H1 (cell line): ENCODE measurements around the gene ANO2. TPM values are rescaled to one million over a fixed set of nuclear protein-coding genes. Genes with fewer than 3 reads are reported as not detected.

ENCODE experiments used
- KDM1A ChIP-seq: fragments of 200-600, 300-600 bp; sonication (generic); IDR thresholded peaks from 2 replicates; pipeline ENCODE4 v1.7.1; 2016; ENCODE audit warnings: mild to moderate bottlenecking, low read length, borderline replicate concordance
- PHF8 ChIP-seq: fragments of 200-600 bp; sonication (generic); conservative IDR thresholded peaks from 2 replicates; pipeline ENCODE4 v1.7.1; 2012; ENCODE audit warnings: low read depth, mild to moderate bottlenecking, inconsistent platforms, low read length, moderate library complexity
- POLR2A ChIP-seq, 2 experiments: IDR thresholded peaks; 1 replicate in 1 of 2; 2 replicates in 1 of 2; pipeline ENCODE4 v1.6.1; 2011; ENCODE audit warnings: low read depth in 2 of 2, low read length in 2 of 2, mild to moderate bottlenecking in 2 of 2; ENCODE audit errors: control extremely low read depth in 1 of 2
- polyA plus RNA-seq, 7 experiments: library from polyadenylated mRNA; depleted of rRNA in 3 of 7; stranded (reverse) in 5 of 7; unstranded in 2 of 7; fragments of >200 nt in 5 of 7; fragments of 200-250 nt in 2 of 7; gene quantifications; 1 replicate in 5 of 7; 2 replicates in 1 of 7; 4 replicates in 1 of 7; pipeline versions ENCODE4 v1.2.1 to v1.2.3, GENCODE V29; 2011 to 2013; ENCODE audit warnings: missing spikeins in 2 of 7, mixed read lengths in 2 of 7
- total RNA-seq: library from RNA; stranded (reverse); fragmentation: NEBNext Ultra II Directional; extraction: Animal tissue kit (Norgen Biotek cat#: 25700); gene quantifications from 2 replicates; pipeline ENCODE4 v1.2.1, GENCODE V29; 2021
- TF ChIP-seq, protein P1 (sequence below), 3 experiments: IDR thresholded peaks; 1 replicate in 2 of 3; 2 replicates in 1 of 3; pipeline versions ENCODE4 v1.5.1 to v1.6.1; 2011; ENCODE audit warnings: low read length in 3 of 3, mild to moderate bottlenecking in 3 of 3, inconsistent platforms in 2 of 3, low read depth in 1 of 3, moderate library complexity in 1 of 3; ENCODE audit not compliant: insufficient read depth in 1 of 3; ENCODE audit errors: control extremely low read depth in 1 of 3

The ANO2 gene
- total and polyA plus RNA-seq, 2 of the 8 experiments (the other 6 are each of a cell fraction or from before 2014, with no cell fraction given), result 1.9 to 5.5 TPM

DNA sequence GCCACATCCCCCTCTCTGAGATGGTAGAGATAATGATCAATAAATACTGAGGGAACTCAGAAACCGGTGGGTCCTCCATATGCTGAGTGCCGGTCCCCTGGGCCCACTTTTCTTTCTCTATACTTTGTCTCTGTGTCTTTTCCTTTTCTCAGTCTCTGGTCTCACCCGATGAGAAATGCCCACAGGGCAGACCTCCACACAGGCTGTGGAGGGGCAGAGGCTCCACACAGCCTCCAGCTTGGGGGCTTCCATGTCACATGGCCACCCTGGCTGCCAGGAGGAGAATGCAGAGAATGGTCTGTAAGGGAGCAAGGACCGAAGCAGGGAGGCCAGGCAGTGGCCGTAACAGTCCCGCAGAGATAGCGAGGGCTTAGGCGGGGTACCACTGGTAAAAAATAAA, 407.3 kb downstream of the ANO2 start (continued):
- TF ChIP-seq PHF8 (no peak), POLR2A (IDR thresholded peaks at IDR 0.05; ENCODE audit: control extremely low read depth in 1 of 2, low read depth in 2 of 2, low read length in 2 of 2) (no peak), KDM1A (no peak)
- TF ChIP-seq, protein P1, sequence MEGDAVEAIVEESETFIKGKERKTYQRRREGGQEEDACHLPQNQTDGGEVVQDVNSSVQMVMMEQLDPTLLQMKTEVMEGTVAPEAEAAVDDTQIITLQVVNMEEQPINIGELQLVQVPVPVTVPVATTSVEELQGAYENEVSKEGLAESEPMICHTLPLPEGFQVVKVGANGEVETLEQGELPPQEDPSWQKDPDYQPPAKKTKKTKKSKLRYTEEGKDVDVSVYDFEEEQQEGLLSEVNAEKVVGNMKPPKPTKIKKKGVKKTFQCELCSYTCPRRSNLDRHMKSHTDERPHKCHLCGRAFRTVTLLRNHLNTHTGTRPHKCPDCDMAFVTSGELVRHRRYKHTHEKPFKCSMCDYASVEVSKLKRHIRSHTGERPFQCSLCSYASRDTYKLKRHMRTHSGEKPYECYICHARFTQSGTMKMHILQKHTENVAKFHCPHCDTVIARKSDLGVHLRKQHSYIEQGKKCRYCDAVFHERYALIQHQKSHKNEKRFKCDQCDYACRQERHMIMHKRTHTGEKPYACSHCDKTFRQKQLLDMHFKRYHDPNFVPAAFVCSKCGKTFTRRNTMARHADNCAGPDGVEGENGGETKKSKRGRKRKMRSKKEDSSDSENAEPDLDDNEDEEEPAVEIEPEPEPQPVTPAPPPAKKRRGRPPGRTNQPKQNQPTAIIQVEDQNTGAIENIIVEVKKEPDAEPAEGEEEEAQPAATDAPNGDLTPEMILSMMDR (IDR thresholded peaks at IDR 0.05; ENCODE audit: control extremely low read depth in 1 of 3, insufficient read depth in 1 of 3, low read depth in 1 of 3, low read length in 3 of 3), result no peak
